ENCODE measurements around the gene LCN10.

DNA sequence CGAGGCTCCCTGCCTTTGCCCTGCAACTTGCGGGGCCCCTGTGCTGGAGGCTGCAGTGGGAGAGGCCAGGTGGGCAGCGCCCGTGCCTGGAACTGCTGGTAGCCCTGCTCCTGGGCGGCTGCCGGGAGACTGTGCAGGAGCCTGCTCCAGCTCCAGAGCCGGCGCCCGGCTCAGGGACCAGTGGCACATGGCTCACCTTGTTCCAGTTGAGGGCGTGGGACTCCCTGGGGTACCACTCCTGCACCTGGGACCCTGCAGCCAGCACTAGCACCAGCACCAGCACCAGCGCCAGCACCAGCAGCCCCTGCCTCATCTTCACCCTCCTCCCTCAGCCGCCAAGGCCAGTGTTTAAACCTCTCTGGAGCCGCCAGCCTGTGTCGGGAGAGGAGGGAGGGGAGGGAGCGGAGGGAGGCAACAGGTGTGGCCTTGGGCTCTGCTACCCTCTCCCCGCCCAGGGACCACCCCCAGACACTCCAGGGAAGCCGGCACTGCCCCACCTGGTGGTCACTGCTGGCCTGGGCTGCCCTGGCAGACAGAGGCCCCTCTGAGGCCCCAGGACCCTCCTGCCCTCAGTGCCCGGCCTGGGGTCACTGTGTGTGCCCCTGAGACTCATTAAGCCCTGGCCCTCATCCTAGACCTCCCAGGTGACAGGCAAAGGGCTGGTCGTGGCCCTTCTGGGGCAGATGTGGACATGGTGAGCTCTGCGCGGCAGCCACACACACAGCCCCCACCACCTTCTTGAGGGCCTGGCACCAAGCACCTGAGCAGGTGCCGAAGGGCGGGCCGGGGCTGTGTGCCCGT, at the start of gene LCN10:
- TF ChIP-seq, protein P1, sequence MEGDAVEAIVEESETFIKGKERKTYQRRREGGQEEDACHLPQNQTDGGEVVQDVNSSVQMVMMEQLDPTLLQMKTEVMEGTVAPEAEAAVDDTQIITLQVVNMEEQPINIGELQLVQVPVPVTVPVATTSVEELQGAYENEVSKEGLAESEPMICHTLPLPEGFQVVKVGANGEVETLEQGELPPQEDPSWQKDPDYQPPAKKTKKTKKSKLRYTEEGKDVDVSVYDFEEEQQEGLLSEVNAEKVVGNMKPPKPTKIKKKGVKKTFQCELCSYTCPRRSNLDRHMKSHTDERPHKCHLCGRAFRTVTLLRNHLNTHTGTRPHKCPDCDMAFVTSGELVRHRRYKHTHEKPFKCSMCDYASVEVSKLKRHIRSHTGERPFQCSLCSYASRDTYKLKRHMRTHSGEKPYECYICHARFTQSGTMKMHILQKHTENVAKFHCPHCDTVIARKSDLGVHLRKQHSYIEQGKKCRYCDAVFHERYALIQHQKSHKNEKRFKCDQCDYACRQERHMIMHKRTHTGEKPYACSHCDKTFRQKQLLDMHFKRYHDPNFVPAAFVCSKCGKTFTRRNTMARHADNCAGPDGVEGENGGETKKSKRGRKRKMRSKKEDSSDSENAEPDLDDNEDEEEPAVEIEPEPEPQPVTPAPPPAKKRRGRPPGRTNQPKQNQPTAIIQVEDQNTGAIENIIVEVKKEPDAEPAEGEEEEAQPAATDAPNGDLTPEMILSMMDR (IDR thresholded peaks at IDR 0.05), result peak in 3 of 5 experiments; percentile 18 to 23 (median 18)
- TF ChIP-seq POLR2A (IDR thresholded peaks at IDR 0.05), result no peak

All from transverse colon (tissue), 3 donors.